ENCODE data around the gene UPK1A. TPM values are rescaled to one million over a fixed set of nuclear protein-coding genes. Genes with fewer than 3 reads are reported as not detected.
"Not testable (repeated sequence)": the region's sequence is repeated elsewhere in the genome, so short reads cannot be mapped to it uniquely, and the experiment has no call there.

The UPK1A gene
- total and polyA plus RNA-seq, 2 experiments from 2014 or later = 7.8 to 19.6 TPM

- Histone ChIP-seq H3K9me2 (replicated peaks; ENCODE audit: insufficient read depth) (no peaks in the 10 kb centered on the region), H3K27ac (no peak overlapping the region), H4K20me1 (ENCODE audit: insufficient read depth, poor library complexity, severe bottlenecking) (peaks cover 24% of the 10 kb centered on the region), H3K79me2 (peaks cover 36% of the 10 kb centered on the region), H3K9me3 (ENCODE audit: low read depth) (no peaks in the 10 kb centered on the region), H3K4me2 (no peak overlapping the region), H3K27me3 (no peaks in the 10 kb centered on the region), H3K4me3 (no peak overlapping the region), H2AFZ (no peak overlapping the region), H3K4me1 (ENCODE audit: insufficient read depth) (peaks cover 6% of the 10 kb centered on the region), H3K36me3 (replicated peaks; ENCODE audit: insufficient read depth, low read depth) (no peaks in the 10 kb centered on the region)
- no peak for DNase-seq (ENCODE audit: low spot score)
- no peak for TF ChIP-seq CTCF (IDR thresholded peaks at IDR 0.05; ENCODE audit: poor library complexity)
- no peak for TF ChIP-seq EZH2 (IDR thresholded peaks at IDR 0.05; ENCODE audit: borderline replicate concordance)
- no peak for TF ChIP-seq EZH2phosphoT487 (IDR thresholded peaks at IDR 0.05; ENCODE audit: low read depth, severe bottlenecking, unreplicated experiment)
- 95% methylated on average over 16 of the region's 24 CpGs for WGBS (ENCODE audit: low lambda C conversion rate, missing lambda C conversion rate)
Measured at GRCh38 chr19:35723671-35724070, 57.4 kb downstream of the UPK1A start.

DNA sequence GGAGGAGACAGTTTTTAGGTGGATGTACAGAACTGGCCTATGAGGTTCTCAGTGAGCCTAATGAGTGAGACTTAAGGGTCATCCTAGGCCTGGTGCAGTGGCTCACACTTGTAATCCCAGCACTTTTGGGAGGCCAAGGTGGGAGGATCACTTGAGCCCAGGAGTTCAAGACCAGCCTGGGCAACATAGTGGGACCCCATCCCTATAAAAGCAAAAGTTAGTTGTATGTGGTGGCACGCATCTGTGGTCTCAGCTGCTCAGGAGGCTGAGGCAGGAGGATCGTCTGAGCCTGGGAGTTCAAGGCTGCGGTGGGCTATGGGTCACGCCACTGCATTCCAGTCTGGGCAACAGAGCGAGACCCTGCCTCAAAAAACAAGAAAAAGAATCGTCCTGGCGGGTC is 57.8 kb downstream of the UPK1A start:
- H3K27ac ChIP-seq; H3K4me3 ChIP-seq; H3K4me2 ChIP-seq; H3K9me3 ChIP-seq (ENCODE audit: low read depth); H3K36me3 ChIP-seq (replicated peaks; ENCODE audit: insufficient read depth, low read depth); H2AFZ ChIP-seq; H3K9me2 ChIP-seq (replicated peaks; ENCODE audit: insufficient read depth); DNase-seq (ENCODE audit: low spot score); H3K27me3 ChIP-seq; H3K4me1 ChIP-seq (ENCODE audit: insufficient read depth): not testable (repeated sequence)
- Histone ChIP-seq H4K20me1 (ENCODE audit: insufficient read depth, poor library complexity, severe bottlenecking) (peaks cover 19% of the 10 kb centered on the region), H3K79me2 (peaks cover 31% of the 10 kb centered on the region)
- WGBS (ENCODE audit: low lambda C conversion rate, missing lambda C conversion rate) = 96% methylated on average over 7 of the region's 7 CpGs

DNA sequence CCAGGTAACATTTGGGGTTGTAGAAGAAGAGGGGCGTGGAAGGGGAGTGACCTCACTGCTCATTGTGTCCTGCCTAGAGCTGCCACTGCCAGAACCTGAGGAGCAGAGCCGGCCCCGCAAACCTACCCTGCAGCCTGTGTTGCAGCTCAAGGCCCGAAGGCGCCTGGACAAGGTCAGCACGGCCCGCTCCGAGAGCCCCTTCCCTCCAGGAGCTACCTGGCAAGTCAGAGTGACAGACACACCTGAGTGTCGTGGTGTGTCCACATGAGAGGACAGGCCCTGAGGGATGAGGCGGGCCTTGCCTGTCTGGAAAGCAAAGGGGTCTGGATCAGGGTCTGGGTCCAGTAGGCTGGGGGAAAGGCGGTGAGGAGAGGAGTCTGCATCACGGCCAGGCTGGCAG is 58.2 kb downstream of the UPK1A start:
- no peak overlapping the region for H3K4me2 ChIP-seq
- no peaks in the 10 kb centered on the region for H3K9me3 ChIP-seq (ENCODE audit: low read depth)
- H3K36me3 ChIP-seq (replicated peaks; ENCODE audit: insufficient read depth, low read depth) = no peaks in the 10 kb centered on the region
- WGBS (ENCODE audit: low lambda C conversion rate, missing lambda C conversion rate) = 98% methylated on average over 12 of the region's 12 CpGs
- peaks cover 27% of the 10 kb centered on the region for H3K79me2 ChIP-seq
- H2AFZ ChIP-seq = no peak overlapping the region
- H3K27me3 ChIP-seq = no peaks in the 10 kb centered on the region
- no peaks in the 10 kb centered on the region for H3K4me1 ChIP-seq (ENCODE audit: insufficient read depth)
- no peak overlapping the region for H3K4me3 ChIP-seq
- no peak for DNase-seq (ENCODE audit: low spot score)
- H3K27ac ChIP-seq = no peak overlapping the region
- peaks cover 15% of the 10 kb centered on the region for H4K20me1 ChIP-seq (ENCODE audit: insufficient read depth, poor library complexity, severe bottlenecking)
- TF ChIP-seq EZH2phosphoT487 (IDR thresholded peaks at IDR 0.05; ENCODE audit: low read depth, severe bottlenecking, unreplicated experiment) (no peak), EZH2 (IDR thresholded peaks at IDR 0.05; ENCODE audit: borderline replicate concordance) (no peak)
- no peaks in the 10 kb centered on the region for H3K9me2 ChIP-seq (replicated peaks; ENCODE audit: insufficient read depth)

- Histone ChIP-seq H3K27me3 (no peaks in the 10 kb centered on the region), H3K27ac (no peak overlapping the region), H3K9me2 (replicated peaks; ENCODE audit: insufficient read depth) (no peaks in the 10 kb centered on the region), H3K4me3 (no peak overlapping the region), H3K4me2 (no peak overlapping the region), H3K79me2 (peaks cover 19% of the 10 kb centered on the region), H3K36me3 (replicated peaks; ENCODE audit: insufficient read depth, low read depth) (no peaks in the 10 kb centered on the region), H4K20me1 (ENCODE audit: insufficient read depth, poor library complexity, severe bottlenecking) (peaks cover 8% of the 10 kb centered on the region), H3K4me1 (ENCODE audit: insufficient read depth) (no peaks in the 10 kb centered on the region), H3K9me3 (ENCODE audit: low read depth) (no peaks in the 10 kb centered on the region), H2AFZ (no peak overlapping the region)
- TF ChIP-seq CTCF (IDR thresholded peaks at IDR 0.05; ENCODE audit: poor library complexity) (no peak), EZH2 (IDR thresholded peaks at IDR 0.05; ENCODE audit: borderline replicate concordance) (no peak), EZH2phosphoT487 (IDR thresholded peaks at IDR 0.05; ENCODE audit: low read depth, severe bottlenecking, unreplicated experiment) (no peak)
- DNase-seq (ENCODE audit: low spot score) = no peak
- 95% methylated on average over 23 of the region's 23 CpGs for WGBS (ENCODE audit: low lambda C conversion rate, missing lambda C conversion rate)
Measured at GRCh38 chr19:35725216-35725861, 59.0 kb downstream of the UPK1A start.

All from hepatocyte (in vitro differentiated cells).